Measurements from ENCODE around the gene PDE2A.
A peak's percentile ranks its signal among the peaks of the same experiment; 100 is the strongest.
"Not testable (repeated sequence)": the region's sequence is repeated elsewhere in the genome, so short reads cannot be mapped to it uniquely, and the experiment has no call there.

PDE2A gene

DNA sequence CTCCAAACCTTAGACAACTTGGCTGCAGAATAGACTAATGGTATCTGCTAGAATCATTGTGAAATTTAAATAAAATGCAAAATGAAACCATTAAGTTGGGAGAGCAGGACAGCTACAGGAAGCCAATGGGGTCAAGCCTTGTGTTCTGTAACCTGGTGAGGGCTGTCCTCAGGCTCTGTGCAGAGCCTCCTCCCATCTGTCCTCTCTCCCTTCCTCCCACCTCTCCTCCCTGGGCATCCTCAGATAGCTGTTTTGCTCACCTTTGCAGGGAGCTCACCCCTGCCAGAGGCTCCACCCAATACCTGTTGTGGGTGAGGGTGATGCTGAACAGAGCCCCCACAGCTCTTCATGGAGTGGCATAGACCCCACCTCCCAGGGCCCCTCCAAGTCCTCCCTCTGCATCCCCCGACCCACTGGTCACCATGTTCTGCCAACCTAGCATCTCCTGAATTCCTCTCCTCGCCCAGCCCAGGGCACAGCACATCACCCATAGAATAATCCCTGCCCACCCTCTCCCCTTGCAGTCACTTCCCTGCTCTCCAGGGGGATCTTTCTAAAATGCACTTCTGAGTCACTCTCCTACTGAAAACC lies 100.3 kb downstream of the PDE2A start:
- no peak for DNase-seq

DNA sequence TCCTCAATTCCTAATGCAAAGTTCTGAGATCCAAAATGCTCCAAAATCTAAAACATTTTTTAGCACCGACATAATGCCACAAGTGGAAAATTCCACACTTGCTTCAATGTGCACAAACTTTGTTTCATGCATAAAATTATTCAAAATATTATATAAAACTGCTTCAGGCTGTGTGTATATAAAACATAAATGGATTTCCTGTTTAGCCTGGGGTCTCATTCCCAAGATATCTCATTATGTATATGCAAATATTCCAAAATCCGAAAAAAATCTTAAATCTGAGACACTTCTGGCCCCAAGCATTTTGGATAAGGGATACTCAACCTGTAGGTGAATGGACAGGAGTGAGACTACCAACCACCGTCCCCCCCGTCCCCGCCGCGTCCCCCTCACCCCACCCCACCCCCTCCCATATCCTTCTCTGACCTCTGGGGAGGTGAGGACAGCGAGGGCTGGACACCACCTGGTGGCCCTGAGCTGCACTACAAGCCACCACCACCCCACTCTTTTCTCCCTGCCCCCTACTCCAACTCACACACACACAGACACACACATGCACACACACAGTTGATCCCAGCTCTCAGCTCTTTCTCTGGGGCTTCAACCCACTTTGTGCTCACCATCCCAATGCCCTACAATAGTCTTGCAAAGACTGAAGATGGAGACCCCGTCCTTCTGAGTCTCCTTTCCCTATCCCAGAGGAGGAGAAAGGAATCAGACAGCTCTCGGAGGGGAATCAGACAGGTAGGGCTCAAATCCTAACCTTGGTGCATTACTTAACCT lies 101.0 kb downstream of the PDE2A start:
- peak; percentile 30 for DNase-seq

DNA sequence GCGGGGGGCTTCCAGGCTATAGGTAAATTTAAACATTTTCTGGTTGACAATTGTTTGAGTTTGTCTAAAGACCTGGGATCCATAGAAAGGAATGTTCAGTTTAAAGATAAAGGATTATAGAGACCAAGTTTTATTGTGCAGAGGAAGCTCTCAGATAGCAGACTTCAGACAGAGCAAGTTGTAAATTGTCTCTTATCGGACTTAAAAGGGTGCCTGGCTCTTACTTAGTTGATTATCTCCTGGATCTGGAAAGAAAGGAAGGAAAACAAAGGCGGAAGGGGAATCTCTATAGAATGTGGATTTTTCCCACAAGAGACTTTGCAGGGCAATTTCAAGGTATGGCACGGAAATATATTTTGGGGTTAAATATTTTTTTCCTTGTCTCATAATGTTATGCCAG lies 101.7 kb downstream of the PDE2A start:
- not testable (repeated sequence) for DNase-seq

DNA sequence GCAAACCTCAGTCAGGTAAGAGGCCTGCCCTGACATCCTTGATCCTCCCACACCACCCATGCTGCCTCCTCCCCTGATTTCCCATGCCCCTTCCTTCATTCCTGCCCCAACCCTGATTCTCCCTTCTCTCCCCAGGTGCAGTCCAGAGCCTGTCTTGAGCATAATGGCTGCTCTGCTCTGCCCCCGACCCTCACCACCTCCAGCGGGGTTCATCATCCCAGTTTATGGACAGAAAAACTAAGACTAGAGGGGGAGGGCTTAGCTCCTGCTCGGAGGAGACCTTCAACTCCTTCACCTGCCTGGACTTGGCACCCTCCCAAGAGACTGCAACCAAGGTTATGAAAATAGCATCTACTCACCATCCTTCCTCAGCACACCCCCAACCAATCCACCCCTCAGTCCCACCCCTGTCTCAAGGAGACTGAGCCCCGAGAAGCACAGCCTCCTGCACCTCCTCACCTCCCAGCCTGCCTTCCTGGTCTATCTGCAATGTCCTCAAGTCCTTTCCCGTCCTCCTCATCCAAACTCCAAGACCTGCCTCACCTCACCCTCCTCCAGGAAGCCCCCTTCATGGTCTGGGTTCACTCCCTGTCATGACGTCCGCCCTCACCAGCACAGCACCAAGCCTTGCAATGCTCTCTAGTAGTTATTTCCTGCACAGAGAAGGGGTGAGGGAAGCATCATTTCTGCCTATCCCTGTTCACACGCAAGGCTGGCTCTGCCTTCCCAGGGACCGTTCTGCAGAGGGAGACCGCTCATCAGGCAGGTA lies 103.1 kb downstream of the PDE2A start:
- DNase-seq = no peak

DNA sequence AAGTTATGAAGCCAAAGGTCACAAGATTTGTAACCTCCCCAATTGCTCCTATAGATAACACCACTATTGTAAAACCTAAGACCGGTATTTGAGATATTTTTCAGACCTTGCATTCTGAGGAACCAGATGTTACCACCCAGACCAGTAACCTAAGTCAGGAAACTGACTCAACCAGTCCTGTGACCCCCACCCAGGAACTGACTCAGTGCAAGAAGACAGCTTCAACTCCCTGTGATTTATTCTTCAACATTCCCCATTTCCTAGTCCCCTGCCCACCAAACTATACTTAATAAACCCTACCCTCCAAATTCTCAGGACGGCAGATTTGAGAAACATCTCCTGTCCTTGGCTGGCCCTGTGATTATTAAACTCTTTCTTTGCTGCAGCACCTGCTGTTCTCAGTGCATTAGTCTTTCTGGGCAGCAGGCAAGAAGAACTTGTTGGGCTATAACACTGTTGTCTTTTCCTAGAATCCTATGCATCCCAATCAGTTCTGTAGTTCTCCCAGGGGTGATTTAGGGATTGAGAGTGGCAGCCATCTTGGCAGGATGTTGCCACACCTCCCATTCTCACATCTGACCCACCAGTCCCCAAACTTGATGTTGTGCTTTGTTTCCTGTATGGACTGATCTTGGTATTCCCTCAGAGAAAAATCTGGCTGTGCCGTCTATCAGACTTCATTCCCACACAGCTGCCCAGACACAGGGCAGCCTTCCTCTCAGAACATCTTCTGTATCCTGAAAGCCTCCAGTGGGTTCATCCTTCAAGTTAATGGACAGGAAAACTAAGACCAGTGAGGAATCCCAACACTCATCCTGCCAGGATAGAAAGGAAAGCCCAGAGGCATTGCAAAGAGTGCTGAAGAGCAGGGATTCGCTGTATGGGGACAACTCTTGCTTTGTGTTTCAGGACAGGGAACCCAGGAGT lies 104.0 kb downstream of the PDE2A start:
- DNase-seq = peak; percentile 76

DNA sequence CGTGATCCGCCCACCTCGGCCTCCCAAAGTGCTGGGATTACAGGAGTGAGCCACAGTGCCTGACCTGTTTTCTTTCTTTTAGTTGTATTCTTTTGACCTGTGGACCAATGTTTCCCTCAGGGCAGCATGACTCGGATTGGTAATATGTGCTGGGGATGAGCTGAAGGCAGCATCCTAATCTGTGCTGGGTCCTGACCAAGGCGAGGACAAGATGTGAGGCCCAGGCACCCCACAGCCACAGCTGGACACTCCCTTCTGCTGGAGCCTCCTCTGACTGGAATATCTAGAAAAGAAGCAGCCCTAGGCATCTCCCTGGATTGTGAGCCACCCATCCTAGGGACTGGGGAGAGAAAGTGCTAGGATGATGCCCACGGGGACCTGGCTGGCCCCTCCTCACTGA lies 105.4 kb downstream of the PDE2A start:
- no peak for DNase-seq

DNA sequence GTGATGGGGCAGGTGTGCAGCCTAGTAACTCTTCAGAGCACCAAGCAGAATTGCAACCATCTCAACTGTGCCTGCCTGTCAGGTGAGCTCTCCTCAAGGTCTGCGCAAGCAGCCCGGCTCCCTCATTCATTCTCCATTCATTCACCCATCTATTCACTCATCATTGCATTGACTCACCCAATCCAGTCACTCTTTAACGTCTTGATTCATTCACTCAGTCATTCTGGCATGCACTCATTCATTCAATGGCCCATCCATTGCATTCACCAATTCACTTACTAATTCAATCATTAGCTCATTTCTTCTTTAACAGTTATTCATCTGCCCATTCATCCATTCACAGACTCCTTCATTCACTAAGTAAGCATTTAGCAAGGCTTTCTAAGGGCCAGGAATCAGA lies 111.8 kb downstream of the PDE2A start:
- DNase-seq = no peak

DNA sequence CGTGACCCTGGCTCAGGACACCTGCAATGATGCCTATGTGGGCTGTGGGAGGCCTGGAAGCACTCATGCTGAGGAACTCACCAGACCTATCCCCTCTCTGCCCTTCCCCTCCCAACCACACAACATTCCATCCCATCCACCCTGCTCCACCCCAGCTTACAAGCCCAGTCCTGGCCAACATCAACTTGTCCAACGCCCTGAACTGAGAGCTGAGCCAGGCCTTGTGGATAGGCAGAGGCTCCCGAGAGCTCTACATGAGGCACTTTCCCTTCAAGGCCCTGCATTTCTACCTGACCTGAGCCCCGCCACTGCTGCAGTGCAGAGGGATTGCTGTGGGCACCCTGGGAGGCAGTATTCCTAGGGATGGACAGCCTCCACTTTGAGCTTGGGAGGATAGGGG lies 112.4 kb downstream of the PDE2A start:
- DNase-seq = no peak

DNA sequence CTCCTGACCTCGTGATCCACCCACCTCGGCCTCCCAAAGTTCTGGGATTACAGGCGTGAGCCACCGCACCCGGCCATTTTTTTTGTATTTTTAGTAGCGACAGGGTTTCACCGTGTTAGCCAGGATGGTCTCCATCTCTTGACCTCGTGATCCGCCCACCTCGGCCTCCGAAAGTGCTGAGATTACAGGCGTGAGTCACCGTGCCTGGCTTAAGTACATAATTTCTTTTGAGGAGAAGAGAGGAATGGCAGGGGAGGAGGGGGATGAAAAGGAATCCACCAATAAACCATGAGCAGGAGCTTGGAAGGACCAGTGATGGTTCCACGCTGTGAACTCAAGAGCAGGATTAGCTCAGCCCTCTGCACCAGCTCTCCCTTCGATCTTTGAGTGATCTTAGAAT lies 113.4 kb downstream of the PDE2A start:
- DNase-seq = not testable (repeated sequence)

DNA sequence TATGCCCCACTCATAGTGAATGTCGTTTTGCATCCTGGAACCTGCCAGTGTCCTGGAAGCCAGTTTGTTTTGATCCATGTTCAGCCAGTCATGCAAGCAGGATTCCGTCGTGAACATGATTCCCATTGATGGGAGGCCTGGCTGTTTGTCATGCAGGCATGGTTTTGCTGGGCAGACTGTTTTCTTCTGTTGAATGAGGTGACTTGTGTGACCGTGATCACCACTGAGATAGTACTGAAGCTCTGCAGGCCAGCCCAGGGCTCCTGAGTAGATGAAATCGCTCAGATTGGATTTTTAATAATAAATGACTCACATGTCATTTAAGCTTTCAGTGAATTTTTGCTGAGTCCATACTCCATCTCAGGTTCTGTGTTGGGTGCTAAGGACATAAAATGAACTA lies 117.8 kb downstream of the PDE2A start:
- no peak for DNase-seq

DNA sequence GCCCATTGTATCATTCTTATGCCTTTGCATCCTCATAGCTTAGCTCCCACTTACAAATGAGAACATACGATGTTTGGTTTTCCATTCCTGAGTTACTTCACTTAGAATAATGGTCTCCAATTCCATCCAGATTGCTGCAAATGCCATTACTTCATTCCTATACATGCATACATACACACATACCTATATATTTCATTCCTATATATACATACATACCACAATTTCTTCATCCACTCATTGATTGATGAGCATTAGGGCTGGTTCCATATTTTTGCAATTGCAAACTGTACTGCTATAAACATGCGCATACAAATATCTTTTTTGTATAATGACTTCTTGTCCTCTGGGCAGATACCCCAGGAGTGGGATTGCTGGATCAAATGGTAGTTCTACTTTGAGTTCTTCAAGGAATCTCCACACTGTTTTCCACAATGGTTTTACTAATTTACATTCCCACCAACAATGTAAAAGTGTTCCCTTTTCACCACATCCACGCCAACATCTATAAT lies 119.2 kb downstream of the PDE2A start:
- not testable (repeated sequence) for DNase-seq

DNA sequence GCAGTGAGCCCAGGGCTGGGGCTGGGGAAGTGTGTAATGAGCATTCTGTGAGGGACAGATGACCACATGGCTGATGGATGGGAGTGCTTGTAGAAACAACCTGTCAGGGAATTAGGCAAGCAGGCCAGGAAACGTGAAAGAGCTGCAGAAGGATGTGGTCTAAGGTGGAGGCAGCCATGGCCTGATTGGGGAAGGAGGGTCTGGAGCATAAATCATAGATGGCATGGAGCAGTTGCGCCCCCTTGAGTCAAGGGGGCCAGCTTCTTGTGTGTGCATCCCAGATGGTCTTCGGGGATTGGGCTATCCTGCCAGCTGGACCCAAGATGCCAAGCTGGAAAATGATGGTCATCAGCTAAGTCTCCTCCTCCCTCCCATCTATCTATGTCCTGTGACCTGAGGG lies 120.5 kb downstream of the PDE2A start:
- DNase-seq = no peak

DNA sequence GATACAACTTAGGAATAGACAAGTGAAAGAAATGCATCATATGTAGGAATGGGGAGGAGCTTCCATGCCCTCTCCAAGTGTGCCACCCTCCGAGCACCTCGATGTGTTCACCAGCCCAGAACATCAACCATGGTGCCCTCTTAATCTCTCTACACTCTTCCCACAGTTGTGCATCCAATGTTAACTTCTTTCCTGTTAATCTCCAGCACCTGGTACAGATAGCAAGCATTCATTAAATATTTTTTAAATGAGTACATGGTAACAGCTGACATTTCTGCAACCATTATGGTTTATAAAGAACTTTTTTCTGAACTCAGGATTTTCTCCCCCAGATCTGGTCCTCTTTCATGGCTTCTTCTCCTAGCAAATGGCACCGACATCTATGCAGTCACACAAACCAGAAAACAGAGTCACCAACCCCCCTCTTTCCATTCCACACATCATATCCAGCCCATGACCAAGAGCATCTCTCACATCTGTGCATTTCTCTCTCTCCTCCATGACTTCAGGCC lies 121.8 kb downstream of the PDE2A start:
- peak; percentile 24 for DNase-seq

DNA sequence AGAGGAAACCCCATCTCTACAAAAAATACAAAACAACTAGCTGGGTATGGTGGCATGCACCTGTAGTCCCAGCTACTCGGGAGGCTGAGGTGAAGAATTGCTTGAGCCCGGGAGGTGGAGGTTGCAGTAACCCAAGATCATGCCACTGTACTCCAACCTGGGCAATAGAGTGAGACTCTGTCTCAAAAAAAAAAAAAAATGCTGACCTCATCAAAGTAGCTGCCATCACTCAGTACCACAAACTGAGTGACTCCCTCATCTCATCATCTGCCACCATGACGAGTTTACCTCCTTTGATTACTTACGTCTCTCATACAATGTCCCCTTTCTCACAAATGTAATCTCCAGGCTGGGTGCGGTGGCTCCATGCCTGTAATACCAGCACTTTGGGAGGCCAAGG lies 122.7 kb downstream of the PDE2A start:
- no peak for DNase-seq

DNA sequence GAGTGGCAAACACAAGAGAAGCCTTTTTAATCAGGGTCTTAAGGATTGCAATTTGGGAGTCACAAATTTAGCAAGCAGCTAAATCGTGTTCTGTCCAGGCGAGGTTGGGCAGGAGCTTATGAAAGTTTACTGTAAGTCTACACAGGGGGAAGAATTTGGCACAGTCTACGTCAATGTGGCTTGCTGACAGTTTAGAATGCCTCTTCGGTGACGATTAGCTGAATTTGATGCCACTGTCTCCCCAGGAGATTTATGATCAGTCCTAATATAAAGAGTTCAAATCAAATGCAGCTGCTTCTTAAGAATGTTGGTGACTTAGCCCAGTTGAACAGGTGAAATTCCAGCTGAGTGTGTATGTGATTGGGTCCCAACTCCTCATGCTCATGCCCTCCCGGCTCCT lies 125.8 kb downstream of the PDE2A start:
- DNase-seq = peak; percentile 50

DNA sequence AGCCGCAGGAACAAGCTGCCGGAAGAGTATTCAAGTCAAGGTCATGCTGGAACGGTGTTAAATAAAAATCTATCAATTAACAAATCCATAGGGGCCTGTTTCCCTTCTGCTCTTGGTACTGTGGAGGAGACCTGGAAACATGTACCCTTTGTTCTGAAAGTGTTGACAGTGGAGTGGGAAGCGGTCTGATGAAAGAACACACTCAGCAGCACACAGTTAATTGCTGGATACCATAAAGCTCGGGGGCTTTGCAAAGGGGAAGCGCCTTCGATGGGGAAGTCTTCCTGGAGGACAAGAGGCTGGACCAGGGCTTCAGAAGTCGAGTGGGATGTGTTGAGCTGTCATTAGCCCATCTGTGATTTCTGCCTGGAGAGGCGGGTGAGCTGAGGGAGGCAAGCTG lies 127.4 kb downstream of the PDE2A start:
- DNase-seq = no peak

DNA sequence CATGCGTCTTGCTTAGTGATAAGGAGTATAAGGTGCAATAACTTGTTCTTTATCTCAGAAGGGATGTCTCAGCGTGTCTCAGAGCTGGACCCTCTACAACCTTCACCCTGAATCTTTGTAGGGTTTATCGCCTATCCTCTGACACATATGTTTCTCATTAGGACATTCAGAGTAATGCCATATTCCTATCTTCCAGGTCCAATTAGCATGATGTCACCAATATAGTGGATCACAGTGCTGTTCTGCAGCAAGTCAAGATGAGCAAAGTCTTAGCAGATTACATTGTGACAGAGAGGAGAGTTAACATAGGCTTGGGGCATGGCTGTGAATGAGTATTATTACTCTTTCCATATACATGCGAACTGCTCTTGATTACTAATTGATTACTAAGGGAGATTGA lies 129.6 kb downstream of the PDE2A start:
- DNase-seq = no peak

DNA sequence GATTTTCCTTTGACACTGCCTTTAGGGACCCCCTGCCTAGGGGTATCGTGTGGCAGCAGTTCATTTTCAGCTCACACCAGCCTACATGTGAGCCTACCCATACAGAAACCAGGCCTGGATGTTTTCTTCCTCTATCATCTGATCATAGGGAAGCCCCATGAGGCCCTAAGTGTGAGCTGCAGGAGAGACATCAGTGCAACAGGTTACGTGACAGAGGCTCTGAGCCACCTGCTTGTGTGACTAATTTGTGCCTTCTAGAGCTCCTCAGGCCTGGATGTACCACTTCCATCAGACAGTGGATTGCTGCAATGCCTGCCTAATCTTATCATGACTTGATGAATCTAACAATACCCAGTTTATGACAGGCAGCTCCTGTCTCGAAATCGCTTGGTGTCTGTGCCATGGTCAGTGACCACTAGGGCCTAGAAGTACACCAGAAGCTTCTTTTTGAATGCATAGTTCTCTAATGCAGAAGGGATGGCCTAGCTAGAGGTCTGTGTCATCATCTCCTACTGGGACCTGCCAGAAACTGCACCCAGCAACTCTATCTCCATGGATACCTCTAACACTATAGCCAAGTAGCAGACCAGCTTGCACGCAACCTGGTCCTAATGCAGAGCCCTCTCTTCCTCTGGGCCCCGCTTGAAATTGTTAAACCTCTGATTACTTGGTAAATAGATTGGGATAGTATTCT lies 130.2 kb downstream of the PDE2A start:
- no peak for DNase-seq

DNA sequence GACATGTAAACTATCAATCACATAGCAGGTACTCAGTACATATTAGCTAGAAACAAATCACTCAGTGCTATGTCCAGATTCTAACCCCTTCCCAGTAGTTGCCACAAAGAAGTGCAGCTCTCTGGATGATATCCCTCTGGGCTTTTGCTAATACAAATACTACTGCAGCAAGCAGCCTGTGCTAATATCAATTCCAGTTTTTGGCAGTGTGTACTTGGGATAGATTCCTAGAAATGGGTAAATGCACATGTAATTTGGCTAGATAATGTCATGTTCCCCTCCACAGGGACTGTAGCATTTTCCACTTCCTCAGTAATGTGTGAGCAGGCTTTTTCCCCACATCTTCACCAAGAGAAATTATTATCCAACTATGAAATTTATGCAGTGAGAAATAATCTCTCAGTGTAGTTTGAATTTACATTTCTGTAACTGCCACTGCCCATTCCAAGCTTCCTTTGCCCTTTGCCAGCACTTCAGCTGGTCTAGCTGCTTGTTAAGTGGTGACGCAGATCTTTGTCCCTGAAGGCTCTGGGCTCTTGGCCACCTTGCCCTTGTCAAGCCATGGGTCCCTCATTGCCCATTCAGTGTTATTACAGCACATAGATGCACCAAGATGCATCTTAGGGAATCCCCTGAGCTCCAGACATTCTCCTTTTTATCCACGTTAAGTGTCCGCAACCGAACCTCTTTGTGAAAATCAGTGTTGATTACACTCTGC lies 132.8 kb downstream of the PDE2A start:
- no peak for DNase-seq

DNA sequence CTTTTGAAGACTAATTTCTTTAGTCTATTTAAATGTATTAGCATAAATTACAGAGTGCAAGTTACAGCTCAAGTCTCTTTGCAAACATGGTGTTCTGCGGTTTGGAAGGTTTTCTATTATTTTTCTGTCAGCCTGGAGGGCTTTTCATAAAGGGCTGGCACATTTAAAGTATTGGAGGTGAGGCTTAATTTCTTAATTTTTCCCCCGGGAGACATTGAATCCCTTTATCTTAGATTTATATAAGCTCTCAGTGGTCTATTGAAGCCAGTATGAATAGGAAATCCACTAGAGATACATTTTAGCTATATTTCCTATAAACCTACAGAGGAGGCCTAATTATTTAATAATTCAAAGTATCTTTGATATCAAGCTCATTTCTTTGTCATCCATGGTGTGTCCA lies 137.2 kb downstream of the PDE2A start:
- DNase-seq = no peak

DNA sequence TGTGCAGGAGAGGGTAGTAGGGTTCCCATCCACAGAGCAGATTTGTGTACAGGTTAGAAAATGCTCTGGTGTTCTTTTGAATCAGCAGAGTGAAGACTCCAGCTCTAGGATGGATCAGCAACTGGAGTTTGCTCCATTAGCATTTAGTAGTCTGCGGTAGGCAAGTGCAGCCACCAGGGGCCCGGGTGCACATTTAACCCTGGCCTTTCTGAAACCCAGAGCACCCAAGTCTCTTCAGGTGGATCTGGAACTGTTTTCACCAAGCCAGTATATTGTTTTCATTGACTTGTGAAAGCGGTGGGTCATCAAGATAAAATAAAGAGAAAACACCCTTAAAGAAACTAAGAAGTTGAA lies 139.1 kb downstream of the PDE2A start:
- DNase-seq = no peak
